Calu3 (cell line): ENCODE results near the gene ATXN2. TPM values are rescaled to one million over a fixed set of nuclear protein-coding genes. Genes with fewer than 3 reads are reported as not detected.
"Not testable (repeated sequence)": the region's sequence is repeated elsewhere in the genome, so short reads cannot be mapped to it uniquely, and the experiment has no call there.

ENCODE experiments used
- BruUV-seq: library from RNA; stranded (reverse); fragments of 400-500 nt; replicated peaks from 2 replicates; lab custom pipeline; 2021; lab: Mats Ljungman, UMichigan
- CTCF ChIA-PET: fragments of 300-600 bp; sonication (Branson Sonifier 250); formaldehyde crosslinking; loops from one replicate; lab custom pipeline; 2022; ENCODE audit warnings: antibody characterized with exemption; lab: Charles Lee
- DNase-seq: peaks from one replicate; pipeline ENCODE4 v3.0.0; 2022
- H3K27ac Mint-ChIP-seq: one replicate; pipeline ENCODE4 v1.8.0; 2022; ENCODE audit warnings: mixed read lengths; ENCODE audit not compliant: unreplicated experiment
- H3K27me3 Mint-ChIP-seq: one replicate; pipeline ENCODE4 v1.8.0; 2022; ENCODE audit warnings: mixed read lengths; ENCODE audit not compliant: unreplicated experiment
- H3K36me3 Mint-ChIP-seq: one replicate; pipeline ENCODE4 v1.8.0; 2022; ENCODE audit warnings: mild to moderate bottlenecking, moderate library complexity, mixed read lengths; ENCODE audit not compliant: insufficient read depth, unreplicated experiment
- H3K4me1 Mint-ChIP-seq: one replicate; pipeline ENCODE4 v1.8.0; 2022; ENCODE audit warnings: mild to moderate bottlenecking, low read depth, mixed read lengths; ENCODE audit not compliant: unreplicated experiment
- H3K4me3 Mint-ChIP-seq: one replicate; pipeline ENCODE4 v1.8.0; 2022; ENCODE audit warnings: mild to moderate bottlenecking, low read depth, moderate library complexity, mixed read lengths; ENCODE audit not compliant: unreplicated experiment
- H3K9me3 Mint-ChIP-seq: one replicate; pipeline ENCODE4 v1.8.0; 2022; ENCODE audit warnings: low read depth, mixed read lengths; ENCODE audit not compliant: unreplicated experiment
- CTCF ChIP-seq: fragments of 200-600 bp; IDR thresholded peaks from one replicate; pipeline ENCODE4 v1.8.0; 2022; ENCODE audit warnings: antibody characterized with exemption; ENCODE audit not compliant: unreplicated experiment
- intact Hi-C: fragments of 100-400 bp; cut with micrococcal nuclease; formaldehyde crosslinking; loops from one replicate; pipeline ENCODE4 v1.10.0; 2022; ENCODE audit not compliant: unreplicated experiment
- total RNA-seq: library from RNA; stranded (reverse); gene quantifications from 2 replicates; pipeline ENCODE4 v1.2.3, GENCODE V29; 2022

ATXN2 gene
- total RNA-seq, 1 experiment from 2014 or later = 123 TPM

- CTCF ChIA-PET = interaction anchor here (0.5 to 0.8 kb wide), 2 partner anchors 101 to 104 kb away, joined by 4 read pairs; no protein-coding TSS in a partner anchor
- H3K9me3 Mint-ChIP-seq = no peaks in the 10 kb centered on the region
- H3K4me3 Mint-ChIP-seq = peak overlapping the region; percentile 42
- no peak for DNase-seq
- no peaks in the 10 kb centered on the region for H3K27me3 Mint-ChIP-seq
- intact Hi-C loops = no loop called here
- H3K4me1 Mint-ChIP-seq = peaks cover 46% of the 10 kb centered on the region
- no TSS peak for BruUV-seq
- peaks cover 29% of the 10 kb centered on the region for H3K36me3 Mint-ChIP-seq
- TF ChIP-seq CTCF = no peak
- H3K27ac Mint-ChIP-seq = peak overlapping the region; percentile 76
Observed at GRCh38 chr12:111569363-111570083, 29.6 kb downstream of the ATXN2 start.

- H3K4me3 Mint-ChIP-seq, H3K9me3 Mint-ChIP-seq, H3K27me3 Mint-ChIP-seq, DNase-seq, BruUV-seq, intact Hi-C loops, CTCF ChIA-PET: not testable (repeated sequence)
- peak overlapping the region; percentile 58 for H3K27ac Mint-ChIP-seq
- peaks cover 19% of the 10 kb centered on the region for H3K4me1 Mint-ChIP-seq
- H3K36me3 Mint-ChIP-seq = peaks cover 32% of the 10 kb centered on the region
Observed at GRCh38 chr12:111560844-111561243, 38.3 kb downstream of the ATXN2 start.

GRCh38 chr12:111558107-111558376 is 41.1 kb downstream of the ATXN2 start:
- BruUV-seq = no TSS peak
- intact Hi-C loops = loop anchor here (5.0 kb wide), 1 partner anchor 39 kb away; the partner anchor contains the start of gene ATXN2
- H3K9me3 Mint-ChIP-seq = no peaks in the 10 kb centered on the region
- no peak overlapping the region for H3K4me3 Mint-ChIP-seq
- no peak for TF ChIP-seq CTCF
- CTCF ChIA-PET = no interaction called here
- H3K4me1 Mint-ChIP-seq = peaks cover 27% of the 10 kb centered on the region
- no peak for DNase-seq
- peaks cover 24% of the 10 kb centered on the region for H3K36me3 Mint-ChIP-seq
- no peaks in the 10 kb centered on the region for H3K27me3 Mint-ChIP-seq
- no peak overlapping the region for H3K27ac Mint-ChIP-seq

GRCh38 chr12:111557271-111558106 is 41.6 kb downstream of the ATXN2 start:
- no peak for DNase-seq
- H3K9me3 Mint-ChIP-seq = no peaks in the 10 kb centered on the region
- H3K4me1 Mint-ChIP-seq = peaks cover 27% of the 10 kb centered on the region
- H3K36me3 Mint-ChIP-seq = peaks cover 26% of the 10 kb centered on the region
- TF ChIP-seq CTCF = no peak
- no peak overlapping the region for H3K4me3 Mint-ChIP-seq
- CTCF ChIA-PET = interaction anchor here (0.6 kb wide), 1 partner anchor 42 kb away, joined by 3 read pairs; no protein-coding TSS in a partner anchor
- intact Hi-C loops = loop anchor here (5.0 kb wide), 1 partner anchor 40 kb away; the partner anchor contains the start of gene ATXN2
- no peak overlapping the region for H3K27ac Mint-ChIP-seq
- no TSS peak for BruUV-seq
- no peaks in the 10 kb centered on the region for H3K27me3 Mint-ChIP-seq
